Stimulated activated CD8-positive, alpha-beta memory T cell treated with anti-CD3 and anti-CD28 coated beads, Interleukin-4, amount 100 ng/mL, for 24 hours (primary cell): ENCODE data around the gene GRIK3.
"Not testable (repeated sequence)": the region's sequence is repeated elsewhere in the genome, so short reads cannot be mapped to it uniquely, and the experiment has no call there.

Source experiments
- DNase-seq: peaks from one replicate; pipeline ENCODE4 v3.0.0-alpha.2; 2020; ENCODE audit warnings: low read depth

Gene GRIK3

GRCh38 chr1:37034121-37035013 is at the start of gene GRIK3:
TSS of gene GRIK3 (minus strand) at chr1:37034515. CDS start at chr1:37034108, 407 bp downstream.
- DNase-seq: no peak

GRCh38 chr1:37084013-37084412 is 49.7 kb upstream of the GRIK3 start:
- DNase-seq: no peak

- DNase-seq: no peak
Observed at GRCh38 chr1:37083603-37084002, 49.3 kb upstream of the GRIK3 start.

GRCh38 chr1:37080296-37080986 is 46.1 kb upstream of the GRIK3 start:
- not testable (repeated sequence) for DNase-seq

- DNase-seq: no peak
Observed at GRCh38 chr1:37078866-37079265, 44.6 kb upstream of the GRIK3 start.

GRCh38 chr1:37076168-37076567 is 41.9 kb upstream of the GRIK3 start:
- DNase-seq: no peak

GRCh38 chr1:37073854-37074379 is 39.6 kb upstream of the GRIK3 start:
- no peak for DNase-seq

- DNase-seq: no peak
Observed at GRCh38 chr1:37073152-37073853, 39.0 kb upstream of the GRIK3 start.

GRCh38 chr1:37071829-37072228 is 37.5 kb upstream of the GRIK3 start:
- DNase-seq: no peak

- DNase-seq: no peak
Observed at GRCh38 chr1:37070126-37070525, 35.8 kb upstream of the GRIK3 start.

- DNase-seq: no peak
Observed at GRCh38 chr1:37069406-37069805, 35.1 kb upstream of the GRIK3 start.

GRCh38 chr1:37068897-37069296 is 34.6 kb upstream of the GRIK3 start:
- no peak for DNase-seq

GRCh38 chr1:37068260-37068659 is 33.9 kb upstream of the GRIK3 start:
- no peak for DNase-seq

GRCh38 chr1:37064039-37064438 is 29.7 kb upstream of the GRIK3 start:
- no peak for DNase-seq

GRCh38 chr1:37059346-37059745 is 25.0 kb upstream of the GRIK3 start:
- DNase-seq: no peak

- DNase-seq: no peak
Observed at GRCh38 chr1:37058424-37058988, 24.2 kb upstream of the GRIK3 start.

GRCh38 chr1:37056325-37056724 is 22.0 kb upstream of the GRIK3 start:
- DNase-seq: no peak

GRCh38 chr1:37055631-37056030 is 21.3 kb upstream of the GRIK3 start:
- no peak for DNase-seq

GRCh38 chr1:37053173-37053572 is 18.9 kb upstream of the GRIK3 start:
- DNase-seq: no peak

- DNase-seq: no peak
Observed at GRCh38 chr1:37052120-37052519, 17.8 kb upstream of the GRIK3 start.

GRCh38 chr1:37051346-37051745 is 17.0 kb upstream of the GRIK3 start:
- no peak for DNase-seq

GRCh38 chr1:37047542-37047941 is 13.2 kb upstream of the GRIK3 start:
- no peak for DNase-seq
